Breast epithelium (tissue), 3 donors: ENCODE data around the gene DIO2.

Source experiments
- POLR2AphosphoS5 ChIP-seq, 3 donors: sonication (generic); formaldehyde crosslinking; IDR thresholded peaks; one replicate each; pipeline ENCODE4 v1.6.1; 2017; ENCODE audit warnings: antibody characterized with exemption in 3 of 3
- TF ChIP-seq, protein P1 (sequence below), 3 donors: fragments of 450-650 bp; IDR thresholded peaks; one replicate each; pipeline ENCODE4 v1.5.1; 2016 to 2017; ENCODE audit warnings: antibody characterized with exemption in 3 of 3, mild to moderate bottlenecking in 3 of 3, moderate library complexity in 3 of 3

DNA sequence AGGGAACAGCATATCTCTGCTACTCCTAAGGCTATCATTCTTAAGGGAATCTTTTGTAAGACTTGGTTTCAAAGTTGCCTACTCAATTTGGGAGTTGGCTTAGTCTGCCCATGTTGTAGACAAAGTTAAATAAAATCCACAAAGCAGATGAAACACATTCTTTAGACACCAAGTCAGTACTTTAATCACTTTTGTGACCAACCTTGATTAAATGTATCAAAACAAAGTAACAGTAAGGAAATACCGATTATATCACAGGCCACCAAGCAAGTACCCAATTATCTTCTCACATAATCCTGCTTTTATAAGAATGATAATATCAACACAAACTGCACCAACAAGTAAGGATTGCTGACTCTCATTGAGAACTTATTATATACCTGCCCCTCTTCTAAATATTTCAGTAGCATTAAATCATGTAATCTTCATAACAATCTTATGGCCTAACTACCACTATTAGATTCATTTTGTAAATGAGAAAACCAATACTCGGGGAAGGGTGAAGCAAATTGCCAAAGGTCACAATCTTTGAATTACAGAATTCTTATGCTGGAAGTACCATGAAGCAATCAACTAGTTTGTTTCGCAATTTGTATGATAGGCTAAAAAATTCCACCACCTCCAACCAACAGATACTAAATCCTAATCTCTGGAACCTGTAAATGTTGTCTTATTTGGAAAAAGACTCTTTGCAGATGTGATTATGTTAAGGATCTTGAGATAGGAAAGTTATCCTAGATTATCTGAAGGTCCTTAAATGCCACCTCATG lies 12.6 kb upstream of the DIO2 start:
- no peak for TF ChIP-seq POLR2AphosphoS5 (IDR thresholded peaks at IDR 0.05)
- TF ChIP-seq, protein P1, sequence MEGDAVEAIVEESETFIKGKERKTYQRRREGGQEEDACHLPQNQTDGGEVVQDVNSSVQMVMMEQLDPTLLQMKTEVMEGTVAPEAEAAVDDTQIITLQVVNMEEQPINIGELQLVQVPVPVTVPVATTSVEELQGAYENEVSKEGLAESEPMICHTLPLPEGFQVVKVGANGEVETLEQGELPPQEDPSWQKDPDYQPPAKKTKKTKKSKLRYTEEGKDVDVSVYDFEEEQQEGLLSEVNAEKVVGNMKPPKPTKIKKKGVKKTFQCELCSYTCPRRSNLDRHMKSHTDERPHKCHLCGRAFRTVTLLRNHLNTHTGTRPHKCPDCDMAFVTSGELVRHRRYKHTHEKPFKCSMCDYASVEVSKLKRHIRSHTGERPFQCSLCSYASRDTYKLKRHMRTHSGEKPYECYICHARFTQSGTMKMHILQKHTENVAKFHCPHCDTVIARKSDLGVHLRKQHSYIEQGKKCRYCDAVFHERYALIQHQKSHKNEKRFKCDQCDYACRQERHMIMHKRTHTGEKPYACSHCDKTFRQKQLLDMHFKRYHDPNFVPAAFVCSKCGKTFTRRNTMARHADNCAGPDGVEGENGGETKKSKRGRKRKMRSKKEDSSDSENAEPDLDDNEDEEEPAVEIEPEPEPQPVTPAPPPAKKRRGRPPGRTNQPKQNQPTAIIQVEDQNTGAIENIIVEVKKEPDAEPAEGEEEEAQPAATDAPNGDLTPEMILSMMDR (IDR thresholded peaks at IDR 0.05), result no peak
